HG02678 (cell line): ENCODE measurements around the gene NUFIP2.
"Not testable (repeated sequence)": the region's sequence is repeated elsewhere in the genome, so short reads cannot be mapped to it uniquely, and the experiment has no call there.

Experiments used
- ATAC-seq: cut with Tn5 transposase; IDR thresholded peaks from one replicate; pipeline ENCODE4 v1.9.1; 2021; ENCODE audit warnings: mild to moderate bottlenecking, moderate library complexity; ENCODE audit not compliant: unreplicated experiment

NUFIP2 gene

DNA sequence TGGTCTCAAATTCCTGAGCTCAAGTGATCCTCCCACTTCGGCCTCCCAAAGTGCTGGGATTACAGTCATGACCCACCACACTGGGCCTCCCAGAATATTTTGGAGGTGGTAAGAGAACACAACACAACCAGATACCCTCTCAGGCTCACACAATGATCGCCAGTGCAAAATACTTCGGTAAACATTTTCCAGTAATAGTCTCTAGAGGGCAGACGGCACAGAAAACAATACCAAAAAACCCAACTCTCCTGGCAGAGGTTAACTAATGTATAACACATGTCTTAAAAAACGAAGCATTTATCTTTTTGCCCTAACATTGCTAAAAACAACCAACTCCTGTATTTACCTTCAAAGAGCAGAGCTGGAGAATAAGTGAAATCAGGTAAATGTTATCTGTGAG lies 10.5 kb downstream of the NUFIP2 start:
- no peak for ATAC-seq

GRCh38 chr17:29279397-29280070 lies 14.4 kb downstream of the NUFIP2 start:
- no peak for ATAC-seq

DNA sequence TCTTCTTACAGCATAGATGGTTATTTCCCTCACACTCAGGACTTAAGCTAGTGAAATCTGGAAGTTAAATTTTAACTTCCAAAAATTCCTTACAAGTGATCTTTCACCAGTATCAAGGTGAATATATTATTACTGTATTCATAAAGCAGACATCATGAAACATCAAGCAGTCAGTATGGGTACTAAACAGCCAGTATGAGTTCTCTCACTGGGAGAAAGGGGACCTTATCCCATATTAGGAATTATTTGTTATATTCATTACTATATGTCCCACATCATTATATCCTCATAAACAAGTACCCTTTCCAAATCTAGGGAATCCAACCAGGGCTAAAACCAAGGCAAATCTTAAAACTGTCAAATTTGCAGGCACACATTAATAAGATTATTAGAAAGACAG lies 15.3 kb downstream of the NUFIP2 start:
- ATAC-seq, result no peak

DNA sequence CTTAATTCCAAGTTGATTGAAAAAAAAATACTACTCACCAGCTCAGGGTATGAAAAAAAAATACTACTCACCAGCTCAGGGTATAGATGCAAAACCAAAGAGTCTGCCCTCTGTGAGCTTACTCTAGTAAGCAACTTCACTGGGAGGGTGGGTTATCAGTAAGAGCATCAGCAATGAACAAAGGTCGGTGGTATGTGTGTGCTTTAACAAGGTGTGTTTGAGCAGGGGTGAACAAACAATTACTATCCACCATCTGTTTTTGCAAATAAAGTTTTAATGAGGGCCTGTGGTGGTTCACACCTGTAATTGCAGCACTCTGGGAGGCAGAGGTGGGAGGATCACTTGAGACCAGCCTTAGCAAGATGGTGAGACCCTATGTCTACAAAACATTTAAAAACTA lies 20.0 kb downstream of the NUFIP2 start:
- ATAC-seq, result no peak

DNA sequence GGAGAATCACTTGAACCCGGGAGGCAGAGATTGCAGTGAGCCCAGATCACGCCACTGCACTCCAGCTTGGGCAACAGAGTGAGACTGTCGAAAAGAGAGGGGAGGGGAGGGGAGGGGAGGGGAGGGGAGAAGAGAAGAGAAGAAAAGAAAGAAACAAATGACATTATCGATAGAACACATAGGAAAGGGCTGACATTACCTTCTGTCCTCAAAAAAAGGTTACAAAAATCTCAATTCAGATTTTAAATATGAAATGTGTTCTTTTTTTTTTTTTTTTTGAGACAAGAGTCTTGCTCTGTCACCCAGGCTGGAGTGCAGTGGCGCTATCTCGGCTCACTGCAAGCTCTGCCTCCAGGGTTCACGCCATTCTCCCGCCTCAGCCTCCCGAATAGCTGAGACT lies 22.0 kb downstream of the NUFIP2 start:
- ATAC-seq, result not testable (repeated sequence)

DNA sequence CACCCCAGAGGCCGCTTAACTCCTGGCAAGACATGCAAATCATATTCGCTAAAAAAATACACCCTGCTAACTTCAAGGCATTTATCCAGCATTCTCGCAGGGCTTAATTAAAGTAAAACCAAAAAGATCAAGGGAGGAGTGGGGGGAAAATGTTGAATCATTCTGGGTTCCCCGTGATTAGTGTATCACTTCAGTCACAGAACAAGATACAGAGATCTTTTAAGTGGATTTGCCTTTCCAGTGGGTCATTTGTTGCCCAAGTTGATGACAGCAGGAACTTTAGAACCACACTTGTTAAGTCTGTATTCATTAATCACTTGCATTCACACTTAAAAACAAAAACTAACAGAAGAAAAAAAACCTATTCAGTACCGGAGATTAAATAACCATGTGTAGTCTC lies 30.0 kb downstream of the NUFIP2 start:
- ATAC-seq, result no peak

DNA sequence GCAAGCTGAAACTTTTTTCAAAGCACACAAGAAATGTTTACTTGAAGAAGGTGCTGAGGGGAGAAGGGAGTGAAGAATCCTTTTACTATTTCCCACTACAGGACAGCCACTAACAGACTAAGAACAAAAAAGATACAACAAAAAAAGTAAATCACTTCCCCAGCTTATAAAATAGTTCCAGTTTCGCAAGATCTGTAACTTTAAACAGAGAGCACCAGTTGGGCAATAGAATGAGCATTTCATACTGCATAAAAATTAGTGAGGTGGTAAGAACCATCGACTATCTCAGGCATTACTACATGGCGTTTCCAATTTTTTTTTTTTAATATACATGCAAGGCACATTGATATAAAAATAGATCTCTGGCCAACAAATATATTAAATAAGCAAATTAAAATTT lies 36.2 kb downstream of the NUFIP2 start:
- ATAC-seq, result no peak

DNA sequence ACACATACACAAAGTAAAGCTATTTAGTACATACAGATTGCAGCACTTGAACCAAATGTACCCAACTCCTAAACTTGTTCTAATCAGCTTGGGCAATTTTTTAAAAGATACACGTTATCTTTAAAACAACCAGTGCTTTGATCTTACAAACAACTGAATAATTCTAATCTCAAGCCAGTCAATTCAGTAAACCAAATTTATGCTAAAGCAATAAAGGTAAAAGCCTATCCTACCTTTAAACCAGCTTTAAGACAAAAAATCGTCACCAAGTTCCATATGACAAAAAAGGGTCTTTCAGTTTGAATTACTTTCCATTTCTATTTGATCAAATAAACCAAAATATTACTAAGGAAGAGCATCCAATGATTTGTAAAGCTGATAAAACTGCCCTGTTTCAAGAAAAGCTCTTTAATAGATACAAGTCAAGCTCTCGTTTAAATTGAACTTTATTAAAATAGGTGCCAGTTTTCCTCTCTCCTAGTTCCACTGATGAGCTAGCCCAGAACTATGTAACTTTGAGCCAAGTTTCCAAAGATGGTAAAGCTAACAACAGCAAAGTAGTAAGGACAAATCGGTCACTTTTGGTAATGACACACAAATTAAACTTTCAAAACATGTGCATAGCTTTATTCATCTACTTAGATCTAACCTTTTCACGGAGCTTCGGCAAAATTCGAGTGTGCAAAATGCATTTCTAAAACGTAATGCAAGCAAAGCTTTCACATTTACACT lies 37.0 kb downstream of the NUFIP2 start:
- ATAC-seq, result no peak

- ATAC-seq, result no peak
Measured at GRCh38 chr17:29255926-29256522, 37.9 kb downstream of the NUFIP2 start.

GRCh38 chr17:29253037-29253436 lies 40.9 kb downstream of the NUFIP2 start:
- no peak for ATAC-seq

GRCh38 chr17:29252101-29252791 lies 41.7 kb downstream of the NUFIP2 start:
- no peak for ATAC-seq

- no peak for ATAC-seq
Measured at GRCh38 chr17:29251184-29251583, 42.8 kb downstream of the NUFIP2 start.

DNA sequence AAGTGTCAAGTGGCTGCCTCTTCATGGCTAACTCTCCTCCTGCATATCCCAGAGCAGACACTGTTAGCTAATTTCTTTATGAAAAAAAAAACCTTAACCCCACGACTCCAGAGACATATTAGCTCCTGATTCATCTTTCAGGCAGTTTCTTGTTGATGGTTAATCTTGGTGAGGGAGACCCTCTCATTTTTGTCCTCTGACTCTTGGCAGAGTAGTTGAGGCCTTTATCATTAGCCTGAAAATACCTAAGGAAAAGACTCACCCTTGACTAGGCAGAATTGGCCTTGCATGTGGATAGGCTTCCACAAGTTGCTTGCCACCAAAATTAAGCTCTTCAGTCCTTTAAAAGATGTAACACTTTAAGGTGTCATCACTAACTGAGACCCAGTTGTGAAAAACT lies 43.3 kb downstream of the NUFIP2 start:
- ATAC-seq, result no peak

DNA sequence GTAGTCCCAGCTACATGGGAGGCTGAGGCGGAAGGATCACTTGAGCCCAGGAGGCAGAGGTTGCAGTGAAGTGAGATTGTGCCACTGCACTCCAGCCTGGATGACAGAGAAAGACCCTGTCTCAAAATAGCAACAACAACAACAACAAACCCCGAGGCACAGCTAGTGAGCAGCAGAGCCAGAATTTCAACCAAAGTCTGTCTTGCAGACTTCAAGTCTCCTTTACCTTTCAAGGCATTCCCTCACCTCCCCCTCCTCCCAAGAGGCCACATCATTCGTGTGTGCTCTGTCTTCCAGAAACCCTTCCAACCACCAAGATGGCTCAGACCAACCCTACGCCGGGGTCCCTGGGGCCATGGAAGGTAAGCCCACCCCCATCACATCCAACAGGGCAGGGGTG lies 45.1 kb downstream of the NUFIP2 start:
- no peak for ATAC-seq

DNA sequence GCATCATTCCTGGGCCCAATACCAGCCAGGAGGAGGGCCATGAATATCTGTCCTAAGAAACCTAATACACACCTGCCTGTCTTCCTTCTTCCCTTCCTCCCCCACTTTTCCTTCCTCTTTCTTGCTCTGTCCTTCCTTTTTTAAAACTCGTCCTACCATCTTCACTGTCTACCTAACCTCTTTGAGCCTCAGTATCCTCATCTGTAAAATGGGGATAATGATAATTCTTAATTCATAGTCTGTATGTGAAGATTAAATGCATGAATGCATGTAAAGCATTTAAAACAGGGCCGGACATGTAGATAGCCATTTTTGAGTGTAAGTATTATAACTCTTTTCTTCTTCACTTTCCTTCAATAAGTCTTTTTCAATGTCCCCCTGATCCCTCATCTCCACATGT lies 46.7 kb downstream of the NUFIP2 start:
- ATAC-seq, result no peak

- ATAC-seq, result no peak
Measured at GRCh38 chr17:29246628-29247027, 47.3 kb downstream of the NUFIP2 start, which contains the start of gene CRYBA1. TSS of gene CRYBA1 (plus strand) at chr17:29246859. CDS start at chr17:29246864, 5 bp downstream.

GRCh38 chr17:29245401-29245800 lies 48.5 kb downstream of the NUFIP2 start:
- no peak for ATAC-seq

DNA sequence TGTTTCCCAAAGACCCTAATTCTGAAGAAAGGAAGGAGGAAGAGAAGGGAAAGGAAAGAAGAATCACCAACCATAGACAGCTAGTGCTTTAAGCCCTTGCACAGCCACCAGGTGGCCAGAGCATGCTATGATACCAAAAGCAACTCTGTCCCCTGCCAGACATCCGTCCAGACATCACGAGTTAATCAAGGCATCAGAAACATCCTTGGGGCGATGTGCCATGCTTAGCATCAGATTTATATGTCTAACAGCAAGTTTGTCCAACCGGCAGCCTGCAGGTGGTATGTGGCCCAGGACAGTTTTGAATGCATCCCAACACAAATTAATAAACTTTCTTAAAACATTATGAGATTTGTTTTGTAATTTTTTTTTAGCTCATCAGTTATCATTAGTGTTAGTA lies 50.2 kb downstream of the NUFIP2 start:
- ATAC-seq, result no peak

DNA sequence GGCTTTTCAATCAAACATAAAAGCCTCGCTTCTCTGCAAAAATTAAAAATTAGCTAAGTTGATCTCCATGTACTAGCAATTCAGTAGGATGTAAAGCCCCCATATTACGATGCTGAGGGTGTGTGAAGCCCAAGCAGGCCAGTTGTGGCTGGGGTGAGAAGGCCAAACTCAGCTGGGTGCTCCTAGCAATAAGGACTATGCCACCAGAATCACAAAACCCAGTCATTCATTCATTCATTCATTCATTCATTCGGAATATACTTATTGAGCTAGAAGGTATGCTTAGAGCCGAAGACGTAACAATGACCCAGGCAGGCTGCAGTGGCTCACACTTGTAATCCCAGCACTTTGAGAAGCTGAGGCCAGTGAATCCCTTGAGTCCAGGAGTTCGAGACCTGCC lies 51.2 kb downstream of the NUFIP2 start:
- no peak for ATAC-seq

DNA sequence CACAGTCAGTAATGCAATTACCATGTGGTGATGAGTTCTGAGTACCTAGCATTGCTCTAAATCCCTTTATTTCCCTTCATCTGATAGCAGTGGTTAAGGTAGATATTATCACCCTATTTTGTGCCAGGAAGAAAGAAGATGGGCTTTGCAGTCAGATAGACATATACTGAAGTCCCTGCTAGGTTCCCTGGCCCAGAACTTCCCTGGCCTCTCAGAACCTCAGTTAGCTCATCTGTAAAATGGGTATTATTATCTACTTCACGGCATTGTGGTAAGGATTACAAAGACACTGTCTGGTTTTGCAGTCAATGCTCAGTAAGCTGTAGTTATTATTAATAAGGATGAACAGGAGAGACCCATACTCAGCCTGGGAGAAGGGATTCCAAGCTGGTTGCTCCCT lies 51.9 kb downstream of the NUFIP2 start:
- no peak for ATAC-seq
